Thoracic aorta (tissue), 2 donors: ENCODE measurements around the gene KCNV2. TPM values are rescaled to one million over a fixed set of nuclear protein-coding genes. Genes with fewer than 3 reads are reported as not detected.

Source experiments
- ATAC-seq: fragments of 150-250 bp; one replicate; pipeline ENCODE4 v1.8.0; 2017; ENCODE audit warnings: low read depth; ENCODE audit not compliant: insufficient number of reproducible peaks, low FRiP score
- DNase-seq: peaks from one replicate; pipeline ENCODE4 v3.0.0-alpha.2; 2020; ENCODE audit warnings: low spot score
- H3K27ac ChIP-seq, 2 donors: fragments of 200-600 bp; sonication (generic); 1 replicate in 1 of 2; 2 replicates in 1 of 2; pipeline ENCODE4 v1.5.1; 2016; ENCODE audit warnings: mild to moderate bottlenecking in 2 of 2, moderate library complexity in 2 of 2
- H3K27me3 ChIP-seq: fragments of 200-600 bp; sonication (generic); replicated peaks from 2 replicates; pipeline ENCODE4 v1.6.0; 2016; ENCODE audit warnings: mild to moderate bottlenecking; ENCODE audit not compliant: insufficient read depth
- H3K36me3 ChIP-seq: fragments of 200-600 bp; sonication (generic); one replicate; pipeline ENCODE4 v1.5.1; 2016
- H3K4me1 ChIP-seq, 2 donors: fragments of 200-600 bp; sonication (generic); 1 replicate in 1 of 2; 2 replicates in 1 of 2; pipeline versions ENCODE4 v1.5.1 to v1.6.0; 2016; ENCODE audit warnings: low read depth in 2 of 2, mild to moderate bottlenecking in 1 of 2; ENCODE audit not compliant: control insufficient read depth in 1 of 2
- H3K4me3 ChIP-seq: fragments of 200-600 bp; sonication (generic); 2 replicates; pipeline ENCODE4 v1.5.1; 2016; ENCODE audit warnings: mild to moderate bottlenecking
- H3K9me3 ChIP-seq: fragments of 200-600 bp; sonication (generic); 2 replicates; pipeline ENCODE4 v1.5.1; 2016
- CTCF ChIP-seq: fragments of 200-600 bp; sonication (generic); IDR thresholded peaks from one replicate; pipeline ENCODE4 v1.5.1; 2019; ENCODE audit warnings: antibody characterized with exemption
- total RNA-seq, 2 donors: library from RNA; depleted of rRNA; stranded (reverse); fragments of >200 nt; gene quantifications; one replicate each; pipeline versions ENCODE4 v1.1.0 to v1.2.3, GENCODE V29; 2016

Gene KCNV2
- total RNA-seq, 2 donors from 2014 or later = not detected

GRCh38 chr9:2778816-2779215, 61.5 kb downstream of the KCNV2 start:
- no peak for ATAC-seq
- H3K36me3 ChIP-seq = peaks cover 26% of the 10 kb centered on the region
- TF ChIP-seq CTCF = no peak

More at GRCh38 chr9:2778816-2779215, 61.5 kb downstream of the KCNV2 start:
- H3K27ac ChIP-seq = no peak overlapping the region
- H3K4me1 ChIP-seq = no peaks in the 10 kb centered on the region
- no peaks in the 10 kb centered on the region for H3K27me3 ChIP-seq
- peaks cover 3% of the 10 kb centered on the region for H3K9me3 ChIP-seq
- no peak overlapping the region for H3K4me3 ChIP-seq
- no peak for DNase-seq

Other genes with a start within 250 kb of the KCNV2 start
- 10 to 100 TPM in 1 of 2 donors, 1 to 10 TPM in 1; 6.6 to 16.9 TPM for gene VLDLR, start 95.7 kb upstream of the KCNV2 start, total RNA-seq
- gene PUM3, start 126.6 kb downstream of the KCNV2 start, total RNA-seq = 10 to 100 TPM; 12.0 to 50.6 TPM